RWPE1 (cell line): ENCODE measurements around the gene ANGPTL1.

Experiments used
- CTCF ChIA-PET: fragments of 350-600 bp; sonication (Branson Sonifier 250); formaldehyde crosslinking; extraction: SDS; loops from one replicate; lab custom pipeline; 2021; lab: Yijun Ruan, JAX
- POLR2A ChIA-PET: fragments of 400-600 bp; formaldehyde crosslinking; extraction: SDS; loops from one replicate; lab custom pipeline; 2020; ENCODE audit warnings: antibody characterized with exemption; ENCODE audit not compliant: low non-redundant PET; lab: Yijun Ruan, JAX
- DNase-seq: peaks from one replicate; pipeline ENCODE4 v3.0.0; 2012; ENCODE audit warnings: low spot score
- H3K27ac ChIP-seq: fragments of 450-650 bp; 2 replicates; pipeline ENCODE4 v1.5.1; 2017
- TF ChIP-seq, protein P1 (sequence below): fragments of 450-650 bp; conservative IDR thresholded peaks from 2 replicates; pipeline ENCODE4 v1.5.1; 2017; ENCODE audit warnings: low read depth, mild to moderate bottlenecking

The ANGPTL1 gene

DNA sequence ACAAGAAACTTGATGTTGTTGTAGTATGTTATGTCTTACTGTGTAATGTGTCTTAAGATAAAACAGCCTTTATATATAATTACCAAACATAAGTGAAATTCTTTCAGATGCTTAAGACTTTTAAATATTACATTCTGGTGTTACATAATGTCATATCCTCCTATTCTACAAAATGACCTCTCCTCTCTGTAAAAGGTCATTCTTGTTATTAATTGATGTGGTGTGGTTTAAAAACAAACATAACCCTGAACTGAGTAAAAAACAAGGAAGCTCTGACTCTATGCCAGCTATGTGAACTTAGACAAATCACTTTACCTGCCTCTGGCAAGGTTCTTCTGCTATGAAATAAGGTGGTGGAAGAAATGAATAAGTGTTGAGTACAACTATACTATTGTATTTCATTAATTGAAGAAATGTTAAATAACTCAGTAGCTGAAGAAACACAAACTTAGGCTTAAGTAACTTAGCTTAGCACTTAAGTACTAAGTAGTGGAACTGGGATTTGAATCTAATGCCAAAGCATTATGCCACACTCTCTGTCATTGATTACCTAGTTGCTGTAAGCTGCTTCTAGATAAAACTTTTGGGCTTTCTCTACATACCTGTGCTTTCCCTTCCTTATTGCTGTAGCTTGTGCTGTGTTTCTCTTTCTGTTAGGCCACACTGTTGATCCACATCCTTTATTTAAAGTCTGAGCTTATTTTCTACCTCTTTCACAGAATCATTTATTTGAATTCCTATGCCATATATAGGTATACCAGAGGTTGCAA, 859 bp upstream of the ANGPTL1 start:
- no peak overlapping the region for H3K27ac ChIP-seq
- ChIA-PET CTCF (interaction anchor here (0.7 kb wide), 1 partner anchor 109 kb away, joined by 3 read pairs; no protein-coding TSS in a partner anchor), POLR2A (no interaction called here)
- TF ChIP-seq, protein P1, sequence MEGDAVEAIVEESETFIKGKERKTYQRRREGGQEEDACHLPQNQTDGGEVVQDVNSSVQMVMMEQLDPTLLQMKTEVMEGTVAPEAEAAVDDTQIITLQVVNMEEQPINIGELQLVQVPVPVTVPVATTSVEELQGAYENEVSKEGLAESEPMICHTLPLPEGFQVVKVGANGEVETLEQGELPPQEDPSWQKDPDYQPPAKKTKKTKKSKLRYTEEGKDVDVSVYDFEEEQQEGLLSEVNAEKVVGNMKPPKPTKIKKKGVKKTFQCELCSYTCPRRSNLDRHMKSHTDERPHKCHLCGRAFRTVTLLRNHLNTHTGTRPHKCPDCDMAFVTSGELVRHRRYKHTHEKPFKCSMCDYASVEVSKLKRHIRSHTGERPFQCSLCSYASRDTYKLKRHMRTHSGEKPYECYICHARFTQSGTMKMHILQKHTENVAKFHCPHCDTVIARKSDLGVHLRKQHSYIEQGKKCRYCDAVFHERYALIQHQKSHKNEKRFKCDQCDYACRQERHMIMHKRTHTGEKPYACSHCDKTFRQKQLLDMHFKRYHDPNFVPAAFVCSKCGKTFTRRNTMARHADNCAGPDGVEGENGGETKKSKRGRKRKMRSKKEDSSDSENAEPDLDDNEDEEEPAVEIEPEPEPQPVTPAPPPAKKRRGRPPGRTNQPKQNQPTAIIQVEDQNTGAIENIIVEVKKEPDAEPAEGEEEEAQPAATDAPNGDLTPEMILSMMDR = no peak
- no peak for DNase-seq

DNA sequence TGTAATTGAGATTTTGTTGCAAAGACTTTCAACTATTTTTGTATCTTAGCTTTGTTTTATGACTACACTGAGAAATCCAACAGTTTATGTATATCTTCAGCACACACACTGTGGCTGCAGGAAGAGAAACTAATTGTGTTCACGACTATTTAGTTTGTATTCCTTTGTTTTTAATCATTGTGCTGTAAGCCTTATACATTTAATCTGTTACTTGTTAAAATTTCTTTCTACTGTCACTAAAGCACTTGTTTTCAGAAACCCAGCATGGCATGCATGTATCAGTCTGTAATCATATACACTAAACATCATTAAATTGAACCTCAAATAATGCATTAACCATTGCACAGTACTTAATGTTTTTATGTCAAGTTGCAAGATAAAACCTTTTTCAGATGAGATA, 656 bp downstream of the ANGPTL1 start:
- CTCF ChIA-PET = no interaction called here
- H3K27ac ChIP-seq = no peak overlapping the region
- TF ChIP-seq, protein P1 = no peak
- no peak for DNase-seq
- POLR2A ChIA-PET = no interaction called here

DNA sequence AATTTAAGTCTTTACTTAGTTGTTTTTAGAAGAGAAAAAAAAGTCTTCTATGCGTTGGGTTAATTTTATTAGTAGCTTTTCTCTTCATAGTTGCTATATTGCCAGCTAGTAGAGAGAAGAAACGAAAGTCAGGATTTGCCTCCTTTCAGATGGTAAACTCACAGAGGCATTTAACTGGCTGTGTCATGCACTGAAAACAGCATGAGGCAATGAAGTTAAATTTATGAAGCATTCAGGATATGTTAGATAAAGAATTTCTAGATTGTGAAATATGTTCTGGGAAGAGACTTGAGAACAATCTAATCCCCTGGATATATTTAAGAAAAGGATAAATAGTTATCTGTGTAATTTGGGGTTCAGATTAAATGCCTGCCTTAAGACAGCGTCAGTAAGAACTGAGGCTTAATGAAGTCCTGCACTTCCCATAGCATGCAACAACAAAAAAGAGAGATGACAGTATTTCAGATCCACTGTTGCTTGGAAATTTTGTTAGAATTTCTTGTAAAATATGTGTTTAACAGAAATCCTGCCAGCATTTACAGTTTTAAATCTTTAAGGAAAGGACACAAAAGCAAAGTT, 1.7 kb downstream of the ANGPTL1 start:
- no peak for DNase-seq
- H3K27ac ChIP-seq = no peak overlapping the region
- ChIA-PET POLR2A (no interaction called here), CTCF (interaction anchor here (1.1 kb wide), 1 partner anchor 337 kb away, joined by 4 read pairs; no protein-coding TSS in a partner anchor)
- TF ChIP-seq, protein P1 = no peak

DNA sequence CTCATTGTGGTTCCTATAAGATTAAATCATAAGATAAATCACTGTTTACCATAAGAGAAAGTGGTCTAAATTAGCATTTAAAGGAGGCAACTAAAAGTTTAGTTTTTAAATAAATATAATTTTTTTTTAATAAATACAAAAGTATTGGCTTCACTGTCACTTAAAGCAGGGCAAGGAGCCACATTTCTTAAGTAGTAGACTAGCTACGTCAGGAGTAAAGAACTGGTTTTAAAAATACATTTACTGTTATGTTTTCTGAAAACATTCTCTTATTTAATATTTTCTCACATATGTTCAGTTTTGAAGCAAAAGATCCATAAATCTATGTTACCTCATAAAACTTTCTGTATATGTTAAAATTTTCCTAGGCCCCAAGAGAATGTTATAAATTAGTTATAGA, 2.2 kb downstream of the ANGPTL1 start:
- no peak for DNase-seq
- CTCF ChIA-PET = interaction anchor here (1.1 kb wide), 1 partner anchor 337 kb away, joined by 4 read pairs; no protein-coding TSS in a partner anchor
- no peak overlapping the region for H3K27ac ChIP-seq
- TF ChIP-seq, protein P1 = no peak
- POLR2A ChIA-PET = no interaction called here

DNA sequence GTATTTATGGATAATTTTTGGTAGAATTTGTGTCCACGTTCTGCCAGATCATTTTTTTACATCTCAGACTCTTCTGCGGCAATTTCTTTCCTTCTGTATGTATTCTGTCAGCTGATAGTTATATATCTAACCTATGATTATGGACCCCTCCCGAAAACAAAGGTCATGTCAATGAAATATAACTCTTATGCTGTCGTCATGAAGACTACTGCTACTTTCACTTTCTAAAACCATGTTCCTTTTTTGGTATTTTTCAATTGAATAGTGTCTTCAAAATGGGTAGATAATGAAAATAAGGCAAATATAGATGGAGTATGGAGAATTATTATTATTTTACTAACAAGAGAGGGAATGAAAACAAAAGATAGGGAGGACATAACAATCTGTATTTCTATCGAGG, 3.2 kb downstream of the ANGPTL1 start:
- TF ChIP-seq, protein P1 = no peak
- DNase-seq = no peak
- POLR2A ChIA-PET = no interaction called here
- H3K27ac ChIP-seq = no peak overlapping the region
- CTCF ChIA-PET = no interaction called here

DNA sequence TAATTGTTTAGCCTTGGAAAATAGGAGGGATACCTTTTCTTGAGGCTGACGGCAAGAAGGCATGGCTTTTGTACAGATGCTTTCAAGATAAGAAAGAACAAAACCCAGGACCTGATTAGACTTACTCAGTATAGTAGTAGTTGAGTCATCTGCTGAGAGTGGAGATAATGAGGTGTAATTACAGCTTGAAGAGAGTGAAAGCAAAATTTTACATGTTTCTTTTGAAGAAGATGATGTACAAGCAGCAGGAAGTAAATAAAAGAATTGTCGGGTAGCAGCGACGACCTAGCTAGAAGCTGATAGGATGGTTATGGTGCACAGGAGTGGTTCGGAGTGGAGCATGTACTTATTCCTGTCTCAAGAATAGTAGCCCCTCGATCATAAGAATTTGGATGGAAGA, 6.6 kb downstream of the ANGPTL1 start:
- TF ChIP-seq, protein P1 = no peak
- CTCF ChIA-PET = interaction anchor here (0.6 to 0.9 kb wide), 3 partner anchors 52 to 90 kb away, joined by 3 to 5 read pairs (median 3); no protein-coding TSS in a partner anchor
- H3K27ac ChIP-seq = no peak overlapping the region
- POLR2A ChIA-PET = no interaction called here
- no peak for DNase-seq
